Neuronal stem cell (in vitro differentiated cells): ENCODE data around the gene PTCHD4.

Source experiments
- DNase-seq: peaks from one replicate; pipeline ENCODE4 v3.0.0-alpha.2; 2013; ENCODE audit warnings: low spot score
- H2AFZ ChIP-seq: one replicate; pipeline ENCODE4 v1.6.1; 2013; ENCODE audit warnings: mild to moderate bottlenecking, low read length, inconsistent platforms
- H2AK5ac ChIP-seq: 2 replicates; pipeline ENCODE4 v1.6.1; 2013; ENCODE audit warnings: low read depth, mild to moderate bottlenecking, inconsistent platforms, low read length, moderate library complexity, mixed read lengths
- H2BK120ac ChIP-seq: 2 replicates; pipeline ENCODE4 v1.6.1; 2013; ENCODE audit warnings: low read depth, mild to moderate bottlenecking, inconsistent platforms, low read length, moderate library complexity, mixed read lengths
- H2BK12ac ChIP-seq: one replicate; pipeline ENCODE4 v1.6.1; 2013; ENCODE audit warnings: low read length, inconsistent platforms
- H2BK15ac ChIP-seq: 2 replicates; pipeline ENCODE4 v1.6.1; 2013; ENCODE audit warnings: mild to moderate bottlenecking, low read length, inconsistent platforms, mixed read lengths
- H2BK5ac ChIP-seq: one replicate; pipeline ENCODE4 v1.6.1; 2013; ENCODE audit warnings: inconsistent platforms, mild to moderate bottlenecking, low read length, moderate library complexity
- H3K14ac ChIP-seq: one replicate; pipeline ENCODE4 v1.6.1; 2013; ENCODE audit warnings: low read length, inconsistent platforms
- H3K18ac ChIP-seq: 2 replicates; pipeline ENCODE4 v1.6.1; 2013; ENCODE audit warnings: low read length, inconsistent platforms
- H3K23ac ChIP-seq: 2 replicates; pipeline ENCODE4 v1.6.1; 2013; ENCODE audit warnings: low read depth, mild to moderate bottlenecking, mixed read lengths, low read length, inconsistent platforms; ENCODE audit not compliant: poor library complexity
- H3K27ac ChIP-seq: replicated peaks from 3 replicates; pipeline ENCODE4 v1.5.1; 2013; ENCODE audit warnings: low read length, inconsistent platforms
- H3K27me3 ChIP-seq, 3 experiments: 2 replicates each; pipeline ENCODE4 v1.6.1; 2013; ENCODE audit warnings: low read length in 3 of 3, mild to moderate bottlenecking in 2 of 3, inconsistent platforms in 1 of 3, low read depth in 1 of 3, mixed read lengths in 1 of 3, moderate library complexity in 1 of 3; ENCODE audit not compliant: control insufficient read depth in 3 of 3, insufficient read depth in 3 of 3
- H3K36me3 ChIP-seq, 2 donors: replicated peaks in 1 of 2; 2 replicates each; pipeline ENCODE4 v1.6.1; 2013; ENCODE audit warnings: low read length in 2 of 2; ENCODE audit not compliant: control insufficient read depth in 2 of 2, insufficient read depth in 2 of 2
- H3K4ac ChIP-seq: 2 replicates; pipeline ENCODE4 v1.6.1; 2013; ENCODE audit warnings: inconsistent platforms, mild to moderate bottlenecking, low read length, moderate library complexity
- H3K4me1 ChIP-seq, 2 donors: 1 replicate in 1 of 2; 2 replicates in 1 of 2; pipeline ENCODE4 v1.6.1; 2013; ENCODE audit warnings: low read length in 2 of 2, low read depth in 1 of 2; ENCODE audit not compliant: control insufficient read depth in 2 of 2, insufficient read depth in 1 of 2
- H3K4me2 ChIP-seq: one replicate; pipeline ENCODE4 v1.6.1; 2013; ENCODE audit warnings: mild to moderate bottlenecking, low read length, inconsistent platforms; ENCODE audit not compliant: insufficient read depth, poor library complexity, severe bottlenecking
- H3K4me3 ChIP-seq, 2 donors: 2 replicates each; pipeline ENCODE4 v1.5.1; 2013; ENCODE audit warnings: low read length in 2 of 2, mild to moderate bottlenecking in 2 of 2, inconsistent platforms in 1 of 2, moderate library complexity in 1 of 2
- H3K79me1 ChIP-seq: one replicate; pipeline ENCODE4 v1.6.1; 2013; ENCODE audit warnings: low read depth, mild to moderate bottlenecking, inconsistent platforms, low read length, moderate library complexity
- H3K9ac ChIP-seq: one replicate; pipeline ENCODE4 v1.6.1; 2013; ENCODE audit warnings: mild to moderate bottlenecking, low read depth, low read length, inconsistent platforms; ENCODE audit not compliant: poor library complexity
- H3K9me3 ChIP-seq, 2 donors: replicated peaks in 1 of 2; 2 replicates each; pipeline versions ENCODE3 to v1.6.1; 2013; ENCODE audit warnings: low read length in 2 of 2, mild to moderate bottlenecking in 2 of 2, inconsistent platforms in 1 of 2, low read depth in 1 of 2, mixed read lengths in 1 of 2, moderate library complexity in 1 of 2; ENCODE audit not compliant: control insufficient read depth in 2 of 2, insufficient read depth in 1 of 2
- H4K8ac ChIP-seq: one replicate; pipeline ENCODE4 v1.6.1; 2013; ENCODE audit warnings: low read depth, mild to moderate bottlenecking, inconsistent platforms, low read length, moderate library complexity
- H4K91ac ChIP-seq: one replicate; pipeline ENCODE4 v1.6.1; 2013; ENCODE audit warnings: low read length, low read depth, mild to moderate bottlenecking, inconsistent platforms; ENCODE audit not compliant: poor library complexity
- WGBS, 2 donors: extraction: QIAGEN DNeasy Blood & Tissue Kit; methylation state at CpG; one replicate each; pipeline ENCODE4 v1.1.7; 2013; ENCODE audit warnings: missing lambda C conversion rate in 2 of 2, mixed read lengths in 1 of 2; ENCODE audit not compliant: insufficient read length in 2 of 2, insufficient replicate concordance in 1 of 2; ENCODE audit errors: extremely low coverage in 2 of 2; 5-methylcytosine and 5-hydroxymethylcytosine counted together

PTCHD4 gene

DNA sequence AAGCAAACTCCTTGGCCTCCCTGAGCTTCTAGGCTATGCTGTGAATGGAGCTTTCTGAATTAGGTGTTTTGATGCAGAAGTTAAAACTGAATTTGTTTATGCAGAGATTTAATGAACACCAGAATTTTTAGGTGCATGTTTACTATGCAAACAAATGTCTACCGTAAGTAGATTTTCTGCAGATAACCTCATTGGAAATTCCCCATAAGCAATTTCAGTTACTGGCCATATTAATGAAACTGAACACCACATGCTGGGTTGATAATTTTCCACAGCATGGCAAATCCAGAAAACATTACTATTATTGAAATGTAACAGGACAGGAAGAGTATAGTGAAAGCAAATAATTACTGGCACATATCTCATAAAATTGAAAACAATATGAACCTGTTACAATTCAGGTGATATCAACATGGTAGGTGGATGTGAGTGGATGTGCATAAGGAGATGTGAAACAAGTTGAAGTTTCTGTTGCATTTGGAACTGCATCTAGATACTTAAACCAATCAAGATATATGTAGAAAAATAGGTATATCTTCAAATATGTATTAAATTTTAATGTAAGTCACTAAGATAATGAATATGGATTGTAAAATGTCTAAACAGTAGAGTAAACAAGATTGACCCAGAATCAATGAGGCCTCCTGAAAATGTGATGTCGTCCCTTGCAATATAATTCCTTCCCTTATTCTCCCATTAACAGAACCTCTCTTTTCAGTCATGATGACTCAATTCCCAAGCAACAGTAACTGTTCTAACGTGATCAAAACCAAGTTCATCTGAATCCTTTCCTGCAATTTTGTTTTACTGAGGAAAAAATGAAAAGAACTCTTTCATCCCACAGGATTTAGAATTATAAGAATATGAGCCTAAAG is 11.0 kb downstream of the PTCHD4 start:
- Histone ChIP-seq H3K9ac (no peak overlapping the region), H2BK120ac (no peak overlapping the region), H3K23ac (no peak overlapping the region), H3K4me3 (no peak overlapping the region), H2BK12ac (no peak overlapping the region), H3K4me2 (no peak overlapping the region), H3K79me1 (peaks cover 3% of the 10 kb centered on the region), H2BK15ac (no peak overlapping the region), H3K18ac (no peak overlapping the region), H3K4ac (no peak overlapping the region), H3K9me3 (peaks cover 0 to 6% of the 10 kb centered on the region in 2 donors), H2BK5ac (no peak overlapping the region), H2AK5ac (no peak overlapping the region), H3K4me1 (no peaks in the 10 kb centered on the region), H3K36me3 (peaks cover 3 to 5% of the 10 kb centered on the region in 2 donors), H4K91ac (no peak overlapping the region), H3K27me3 (no peaks in the 10 kb centered on the region), H3K14ac (no peak overlapping the region), H2AFZ (no peak overlapping the region), H3K27ac (no peak overlapping the region), H4K8ac (no peak overlapping the region)
- DNase-seq: no peak
- WGBS, 2 donors: no CpG with 5 or more reads among the region's 3 CpGs

DNA sequence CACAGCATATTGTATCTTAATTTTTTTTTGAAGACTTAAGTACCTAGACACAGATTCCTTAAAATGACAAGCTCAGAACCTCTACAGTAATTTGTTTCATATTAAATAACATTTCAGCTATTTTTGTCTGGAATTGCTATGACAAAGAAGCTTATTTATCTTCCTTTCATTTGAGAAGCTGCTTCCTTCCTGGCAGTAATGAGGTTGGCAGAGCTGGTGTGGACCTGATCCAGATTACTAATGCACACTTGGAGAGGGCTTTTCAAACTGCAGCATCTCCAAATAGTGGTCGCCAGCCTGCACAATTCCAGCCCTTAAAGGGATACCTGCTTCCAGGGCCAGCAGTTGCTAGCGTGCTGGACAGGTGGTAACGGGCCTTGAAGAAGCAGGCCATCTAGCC is 12.1 kb downstream of the PTCHD4 start:
- Histone ChIP-seq H2BK15ac (no peak overlapping the region), H3K27ac (no peak overlapping the region), H4K8ac (no peak overlapping the region), H3K18ac (no peak overlapping the region), H3K4me2 (no peak overlapping the region), H3K4me3 (no peak overlapping the region), H2BK120ac (no peak overlapping the region), H3K9me3 (peaks cover 0 to 6% of the 10 kb centered on the region in 2 donors), H4K91ac (no peak overlapping the region), H2BK12ac (no peak overlapping the region), H3K4me1 (no peaks in the 10 kb centered on the region), H3K27me3 (no peaks in the 10 kb centered on the region), H3K4ac (no peak overlapping the region), H3K36me3 (peaks cover 3 to 8% of the 10 kb centered on the region in 2 donors), H2AFZ (no peak overlapping the region), H2AK5ac (no peak overlapping the region), H3K14ac (no peak overlapping the region), H3K79me1 (peaks cover 3% of the 10 kb centered on the region), H3K9ac (no peak overlapping the region), H2BK5ac (no peak overlapping the region), H3K23ac (no peak overlapping the region)
- WGBS, 2 donors: no CpG with 5 or more reads among the region's 3 CpGs
- no peak for DNase-seq

DNA sequence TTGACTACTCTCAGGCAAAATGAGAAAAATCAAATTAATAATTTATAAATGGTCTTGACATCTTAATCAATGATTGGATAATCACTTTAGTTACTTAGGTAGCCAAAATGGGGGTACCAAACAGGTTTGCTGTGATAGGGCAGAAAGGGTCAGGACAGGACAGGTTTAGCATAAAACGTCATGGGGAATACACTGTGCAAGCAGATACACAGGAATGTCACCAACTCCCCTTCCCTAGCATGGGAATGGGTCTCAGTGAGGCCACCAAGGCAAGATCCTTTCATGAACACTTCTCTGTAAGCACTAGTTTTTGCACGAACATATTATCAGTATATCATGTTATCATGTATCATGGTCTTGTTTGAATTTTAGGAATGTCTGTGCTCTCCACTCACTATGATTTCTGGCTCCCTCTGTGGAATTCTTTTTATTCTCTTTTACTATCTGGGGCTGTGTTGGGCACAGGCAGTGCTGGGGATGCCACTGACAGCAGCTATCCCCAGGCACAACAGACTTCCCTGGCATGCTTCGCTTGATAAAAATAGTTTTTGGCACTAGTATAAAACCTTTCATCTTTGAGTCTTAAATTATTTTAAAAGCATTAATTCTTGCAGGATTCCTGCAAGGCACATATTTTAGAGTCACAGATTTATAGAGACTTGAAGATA is 18.3 kb downstream of the PTCHD4 start:
- H2AK5ac ChIP-seq: no peak overlapping the region
- H3K79me1 ChIP-seq: no peaks in the 10 kb centered on the region
- H3K4me1 ChIP-seq: no peaks in the 10 kb centered on the region
- H2AFZ ChIP-seq: no peak overlapping the region
- peaks cover 0 to 3% of the 10 kb centered on the region in 2 donors for H3K36me3 ChIP-seq
- H4K8ac ChIP-seq: no peak overlapping the region
- DNase-seq: no peak
- WGBS, 2 donors: no CpG with 5 or more reads among the region's 3 CpGs
- no peak overlapping the region for H2BK15ac ChIP-seq
- no peak overlapping the region for H3K4me3 ChIP-seq
- H3K23ac ChIP-seq: no peak overlapping the region
- H2BK5ac ChIP-seq: no peak overlapping the region
- H3K9me3 ChIP-seq: no peaks in the 10 kb centered on the region
- H4K91ac ChIP-seq: no peak overlapping the region
- no peak overlapping the region for H3K18ac ChIP-seq
- no peak overlapping the region for H3K4ac ChIP-seq
- no peak overlapping the region for H2BK12ac ChIP-seq
- no peak overlapping the region for H2BK120ac ChIP-seq
- H3K27ac ChIP-seq: no peak overlapping the region
- no peak overlapping the region for H3K9ac ChIP-seq
- no peaks in the 10 kb centered on the region for H3K27me3 ChIP-seq
- H3K4me2 ChIP-seq: no peak overlapping the region
- H3K14ac ChIP-seq: no peak overlapping the region

DNA sequence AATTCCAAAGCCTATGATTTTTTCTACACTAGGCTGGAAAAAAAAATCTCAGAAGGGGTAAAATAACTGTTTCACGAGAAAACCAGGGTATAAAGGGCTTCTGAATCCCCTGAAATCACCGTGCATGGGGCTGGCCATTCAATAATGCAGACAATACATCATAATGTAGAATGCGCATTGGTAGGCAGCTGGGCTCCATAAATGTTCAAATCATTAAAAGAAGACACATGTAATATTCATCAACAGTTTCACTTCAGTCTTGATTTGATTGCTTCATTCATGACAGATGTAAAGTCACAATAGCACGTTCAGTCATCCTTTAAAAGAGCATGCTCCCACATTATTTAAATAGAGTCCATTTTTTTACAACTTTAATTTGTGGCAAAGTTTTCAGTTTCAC is 20.5 kb downstream of the PTCHD4 start:
- Histone ChIP-seq H3K36me3 (peaks cover 2 to 3% of the 10 kb centered on the region in 2 donors), H3K4me3 (no peak overlapping the region), H3K23ac (no peak overlapping the region), H3K79me1 (no peaks in the 10 kb centered on the region), H3K4me1 (no peaks in the 10 kb centered on the region), H3K14ac (no peak overlapping the region), H2AFZ (no peak overlapping the region), H3K9me3 (no peaks in the 10 kb centered on the region), H2BK15ac (no peak overlapping the region), H3K18ac (no peak overlapping the region), H3K9ac (no peak overlapping the region), H2BK12ac (no peak overlapping the region), H2AK5ac (no peak overlapping the region), H3K27ac (no peak overlapping the region), H3K4ac (no peak overlapping the region), H2BK120ac (no peak overlapping the region), H3K27me3 (no peaks in the 10 kb centered on the region), H3K4me2 (no peak overlapping the region), H4K91ac (no peak overlapping the region), H2BK5ac (no peak overlapping the region), H4K8ac (no peak overlapping the region)
- no peak for DNase-seq
- no CpG with 5 or more reads among the region's 4 CpGs for WGBS, 2 donors
